Measurements from ENCODE around the gene YBX1.

The YBX1 gene

GRCh38 chr1:42660907-42661500 lies 21.2 kb upstream of the YBX1 start:
- Histone ChIP-seq H3K36me3 (ENCODE audit: insufficient read depth, low read length) (peaks cover 67% of the 10 kb centered on the region), H3K9me3 (ENCODE audit: low read length) (no peaks in the 10 kb centered on the region), H3K4me3 (ENCODE audit: low read depth, low read length, poor library complexity, severe bottlenecking) (no peak overlapping the region), H4K20me1 (ENCODE audit: insufficient read depth, low read length) (no peaks in the 10 kb centered on the region), H3F3A (ENCODE audit: insufficient read depth, low read length) (no peaks in the 10 kb centered on the region), H2AFZ (ENCODE audit: low read length) (no peak overlapping the region), H3K4me1 (ENCODE audit: insufficient read depth, low read length, severe bottlenecking) (peaks cover 22% of the 10 kb centered on the region), H3K9ac (ENCODE audit: low read length) (no peak overlapping the region), H3K9me2 (ENCODE audit: low read depth, low read length) (no peaks in the 10 kb centered on the region), H3K79me2 (ENCODE audit: insufficient read depth, low read length) (peaks cover 15% of the 10 kb centered on the region), H3K27me3 (ENCODE audit: insufficient read depth, low read length) (no peaks in the 10 kb centered on the region), H3K27ac (ENCODE audit: low read depth, low read length, poor library complexity, severe bottlenecking) (no peak overlapping the region), H3K4me2 (ENCODE audit: low read length) (no peak overlapping the region)
- no peak for TF ChIP-seq CTCF (IDR thresholded peaks at IDR 0.05; ENCODE audit: low read length)
- no peak for TF ChIP-seq EZH2 (IDR thresholded peaks at IDR 0.05; ENCODE audit: borderline replicate concordance, low read length)

- Histone ChIP-seq H3K9me2 (ENCODE audit: low read depth, low read length) (no peaks in the 10 kb centered on the region), H3K27me3 (ENCODE audit: insufficient read depth, low read length) (no peaks in the 10 kb centered on the region), H3K4me2 (ENCODE audit: low read length) (no peak overlapping the region), H3K79me2 (ENCODE audit: insufficient read depth, low read length) (no peaks in the 10 kb centered on the region), H3K27ac (ENCODE audit: low read depth, low read length, poor library complexity, severe bottlenecking) (no peak overlapping the region), H3K4me3 (ENCODE audit: low read depth, low read length, poor library complexity, severe bottlenecking) (no peak overlapping the region), H3K36me3 (ENCODE audit: insufficient read depth, low read length) (peaks cover 83% of the 10 kb centered on the region), H3K9ac (ENCODE audit: low read length) (no peak overlapping the region), H4K20me1 (ENCODE audit: insufficient read depth, low read length) (no peaks in the 10 kb centered on the region), H3K4me1 (ENCODE audit: insufficient read depth, low read length, severe bottlenecking) (no peaks in the 10 kb centered on the region), H3K9me3 (ENCODE audit: low read length) (no peaks in the 10 kb centered on the region), H2AFZ (ENCODE audit: low read length) (no peak overlapping the region), H3F3A (ENCODE audit: insufficient read depth, low read length) (no peaks in the 10 kb centered on the region)
- no peak for TF ChIP-seq CTCF (IDR thresholded peaks at IDR 0.05; ENCODE audit: low read length)
- TF ChIP-seq EZH2 (IDR thresholded peaks at IDR 0.05; ENCODE audit: borderline replicate concordance, low read length): no peak
Observed at GRCh38 chr1:42669936-42670335, 12.3 kb upstream of the YBX1 start.

- Histone ChIP-seq H3K36me3 (ENCODE audit: insufficient read depth, low read length) (peaks cover 83% of the 10 kb centered on the region), H4K20me1 (ENCODE audit: insufficient read depth, low read length) (no peaks in the 10 kb centered on the region), H3K79me2 (ENCODE audit: insufficient read depth, low read length) (no peaks in the 10 kb centered on the region), H3K9me2 (ENCODE audit: low read depth, low read length) (no peaks in the 10 kb centered on the region), H3K27me3 (ENCODE audit: insufficient read depth, low read length) (no peaks in the 10 kb centered on the region), H3K4me3 (ENCODE audit: low read depth, low read length, poor library complexity, severe bottlenecking) (no peak overlapping the region), H3K27ac (ENCODE audit: low read depth, low read length, poor library complexity, severe bottlenecking) (no peak overlapping the region), H3K4me1 (ENCODE audit: insufficient read depth, low read length, severe bottlenecking) (no peaks in the 10 kb centered on the region), H3K9ac (ENCODE audit: low read length) (no peak overlapping the region), H2AFZ (ENCODE audit: low read length) (no peak overlapping the region), H3K4me2 (ENCODE audit: low read length) (no peak overlapping the region), H3F3A (ENCODE audit: insufficient read depth, low read length) (no peaks in the 10 kb centered on the region), H3K9me3 (ENCODE audit: low read length) (no peaks in the 10 kb centered on the region)
- TF ChIP-seq CTCF (IDR thresholded peaks at IDR 0.05; ENCODE audit: low read length): no peak
- TF ChIP-seq EZH2 (IDR thresholded peaks at IDR 0.05; ENCODE audit: borderline replicate concordance, low read length): no peak
Observed at GRCh38 chr1:42670425-42670824, 11.8 kb upstream of the YBX1 start.
